HG03095 (cell line): ENCODE data around the gene IFIT1.
"Not testable (repeated sequence)": the region's sequence is repeated elsewhere in the genome, so short reads cannot be mapped to it uniquely, and the experiment has no call there.

ENCODE experiments used
- ATAC-seq: cut with Tn5 transposase; IDR thresholded peaks from one replicate; pipeline ENCODE4 v1.9.1; 2021; ENCODE audit warnings: moderate library complexity; ENCODE audit not compliant: unreplicated experiment

Gene IFIT1

GRCh38 chr10:89428877-89429276 is 36.5 kb downstream of the IFIT1 start:
- ATAC-seq: no peak

GRCh38 chr10:89431977-89432376 is 39.6 kb downstream of the IFIT1 start:
- no peak for ATAC-seq

- ATAC-seq: no peak
Observed at GRCh38 chr10:89438525-89438924, 46.1 kb downstream of the IFIT1 start.

- no peak for ATAC-seq
Observed at GRCh38 chr10:89440226-89441009, 48.0 kb downstream of the IFIT1 start.

- ATAC-seq: no peak
Observed at GRCh38 chr10:89442289-89442688, 49.9 kb downstream of the IFIT1 start.

- ATAC-seq: not testable (repeated sequence)
Observed at GRCh38 chr10:89444819-89445218, 52.4 kb downstream of the IFIT1 start.

- no peak for ATAC-seq
Observed at GRCh38 chr10:89450901-89451300, 58.5 kb downstream of the IFIT1 start.

GRCh38 chr10:89452193-89452592 is 59.8 kb downstream of the IFIT1 start:
- no peak for ATAC-seq

- no peak for ATAC-seq
Observed at GRCh38 chr10:89454561-89455347, 62.3 kb downstream of the IFIT1 start.
